Fibroblast of pulmonary artery (primary cell): ENCODE data around the gene OR7C1.
"Not testable (repeated sequence)": the region's sequence is repeated elsewhere in the genome, so short reads cannot be mapped to it uniquely, and the experiment has no call there.

Experiments
- DNase-seq: peaks from one replicate; pipeline ENCODE4 v3.0.0-alpha.2; 2010; ENCODE audit warnings: low read depth
- H3K4me3 ChIP-seq: replicated peaks from 2 replicates; pipeline ENCODE4 v1.5.1; 2011; ENCODE audit warnings: low read depth, mild to moderate bottlenecking, control low read depth, low read length, moderate library complexity
- CTCF ChIP-seq: IDR thresholded peaks from 2 replicates; pipeline ENCODE4 v1.5.1; 2011; ENCODE audit warnings: mild to moderate bottlenecking, control low read depth, low read length, inconsistent platforms; ENCODE audit errors: missing control alignments

The OR7C1 gene

GRCh38 chr19:14782626-14783409, 52.2 kb downstream of the OR7C1 start:
- H3K4me3 ChIP-seq: no peak overlapping the region
- DNase-seq: no peak
- no peak for TF ChIP-seq CTCF

- not testable (repeated sequence) for DNase-seq, H3K4me3 ChIP-seq
Measured at GRCh38 chr19:14781713-14782536, 53.1 kb downstream of the OR7C1 start.

- not testable (repeated sequence) for H3K4me3 ChIP-seq, DNase-seq
Measured at GRCh38 chr19:14780622-14781225, 54.3 kb downstream of the OR7C1 start.

GRCh38 chr19:14779151-14779550, 55.8 kb downstream of the OR7C1 start:
- TF ChIP-seq CTCF: no peak
- H3K4me3 ChIP-seq: no peak overlapping the region
- no peak for DNase-seq

- H3K4me3 ChIP-seq, DNase-seq: not testable (repeated sequence)
Measured at GRCh38 chr19:14778110-14778845, 56.7 kb downstream of the OR7C1 start, which contains the start of gene ADGRE2. TSS of gene ADGRE2 (minus strand) at chr19:14778560. CDS start at chr19:14776756, 1,804 bp downstream.

- H3K4me3 ChIP-seq, DNase-seq: not testable (repeated sequence)
Measured at GRCh38 chr19:14777645-14778044, 57.3 kb downstream of the OR7C1 start.

- no peak for DNase-seq
- no peak for TF ChIP-seq CTCF
- H3K4me3 ChIP-seq: peak overlapping the region; percentile 54
Measured at GRCh38 chr19:14775869-14776586, 59.0 kb downstream of the OR7C1 start.

GRCh38 chr19:14775326-14775725, 59.7 kb downstream of the OR7C1 start:
- DNase-seq: not testable (repeated sequence)

GRCh38 chr19:14774373-14774772, 60.6 kb downstream of the OR7C1 start:
- no peak for TF ChIP-seq CTCF
- DNase-seq: no peak
- no peak overlapping the region for H3K4me3 ChIP-seq

More at GRCh38 chr19:14775326-14775725, 59.7 kb downstream of the OR7C1 start:
- not testable (repeated sequence) for H3K4me3 ChIP-seq

GRCh38 chr19:14773722-14774121, 61.3 kb downstream of the OR7C1 start:
- DNase-seq, H3K4me3 ChIP-seq: not testable (repeated sequence)
